Endothelial cell (in vitro differentiated cells): Measurements from ENCODE around the gene ZC3H7A. TPM values are rescaled to one million over a fixed set of nuclear protein-coding genes. Genes with fewer than 3 reads are reported as not detected.

Source experiments
- DNase-seq: peaks from one replicate; pipeline ENCODE4 v3.0.0; 2021; ENCODE audit warnings: low spot score
- H3K27ac Mint-ChIP-seq: one replicate; pipeline ENCODE4 v1.8.0; 2021; ENCODE audit warnings: mixed read lengths, inconsistent platforms; ENCODE audit not compliant: unreplicated experiment
- H3K27me3 Mint-ChIP-seq: one replicate; pipeline ENCODE4 v1.8.0; 2021; ENCODE audit warnings: mild to moderate bottlenecking, moderate library complexity, mixed read lengths, inconsistent platforms; ENCODE audit not compliant: unreplicated experiment
- H3K36me3 Mint-ChIP-seq: one replicate; pipeline ENCODE4 v1.8.0; 2021; ENCODE audit warnings: mild to moderate bottlenecking, low read depth, mixed read lengths, inconsistent platforms; ENCODE audit not compliant: unreplicated experiment
- H3K4me1 Mint-ChIP-seq: one replicate; pipeline ENCODE4 v1.8.0; 2021; ENCODE audit warnings: mild to moderate bottlenecking, mixed read lengths, inconsistent platforms; ENCODE audit not compliant: unreplicated experiment
- H3K4me3 Mint-ChIP-seq: one replicate; pipeline ENCODE4 v1.8.0; 2021; ENCODE audit warnings: mild to moderate bottlenecking, mixed read lengths, inconsistent platforms; ENCODE audit not compliant: unreplicated experiment
- H3K9me3 Mint-ChIP-seq: one replicate; pipeline ENCODE4 v1.8.0; 2021; ENCODE audit warnings: mixed read lengths, inconsistent platforms; ENCODE audit not compliant: unreplicated experiment
- total RNA-seq: library from RNA; stranded (reverse); fragmentation: NEBNext Ultra II Directional; extraction: Animal tissue kit (Norgen Biotek cat#: 25700); gene quantifications from one replicate; pipeline ENCODE4 v1.2.1, GENCODE V29; 2021; ENCODE audit not compliant: unreplicated experiment
- TF ChIP-seq, protein P1 (sequence below): fragments of 200-600 bp; sonication (generic); IDR thresholded peaks from one replicate; pipeline ENCODE4 v1.5.0; 2021; ENCODE audit warnings: antibody characterized with exemption; ENCODE audit not compliant: unreplicated experiment

The ZC3H7A gene
- total RNA-seq, 1 donor from 2014 or later = 84.7 TPM

DNA sequence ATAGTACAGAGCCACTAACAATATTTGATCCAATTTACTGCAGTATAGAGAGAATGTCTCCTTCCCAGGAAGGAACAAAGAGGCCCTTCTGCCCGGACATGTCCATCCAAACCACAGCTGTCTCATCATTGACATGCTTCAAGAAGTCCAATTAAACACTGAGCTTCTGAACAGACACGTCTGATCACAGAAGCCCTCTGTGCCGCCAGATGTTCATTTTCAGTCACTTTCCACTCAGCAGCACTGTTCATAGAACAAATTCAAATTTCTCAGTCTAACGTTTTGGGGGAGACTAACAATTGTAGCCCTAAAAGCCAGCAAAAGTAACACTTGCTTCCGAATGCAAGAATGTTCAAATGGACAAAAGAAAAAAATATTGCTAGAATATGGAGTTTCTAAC is 15.3 kb downstream of the ZC3H7A start:
- Mint-ChIP-seq H3K36me3 (no peaks in the 10 kb centered on the region), H3K9me3 (no peaks in the 10 kb centered on the region), H3K4me1 (peaks cover 32% of the 10 kb centered on the region), H3K4me3 (no peak overlapping the region), H3K27me3 (peaks cover 1% of the 10 kb centered on the region), H3K27ac (peak overlapping the region; percentile 94)
- TF ChIP-seq, protein P1, sequence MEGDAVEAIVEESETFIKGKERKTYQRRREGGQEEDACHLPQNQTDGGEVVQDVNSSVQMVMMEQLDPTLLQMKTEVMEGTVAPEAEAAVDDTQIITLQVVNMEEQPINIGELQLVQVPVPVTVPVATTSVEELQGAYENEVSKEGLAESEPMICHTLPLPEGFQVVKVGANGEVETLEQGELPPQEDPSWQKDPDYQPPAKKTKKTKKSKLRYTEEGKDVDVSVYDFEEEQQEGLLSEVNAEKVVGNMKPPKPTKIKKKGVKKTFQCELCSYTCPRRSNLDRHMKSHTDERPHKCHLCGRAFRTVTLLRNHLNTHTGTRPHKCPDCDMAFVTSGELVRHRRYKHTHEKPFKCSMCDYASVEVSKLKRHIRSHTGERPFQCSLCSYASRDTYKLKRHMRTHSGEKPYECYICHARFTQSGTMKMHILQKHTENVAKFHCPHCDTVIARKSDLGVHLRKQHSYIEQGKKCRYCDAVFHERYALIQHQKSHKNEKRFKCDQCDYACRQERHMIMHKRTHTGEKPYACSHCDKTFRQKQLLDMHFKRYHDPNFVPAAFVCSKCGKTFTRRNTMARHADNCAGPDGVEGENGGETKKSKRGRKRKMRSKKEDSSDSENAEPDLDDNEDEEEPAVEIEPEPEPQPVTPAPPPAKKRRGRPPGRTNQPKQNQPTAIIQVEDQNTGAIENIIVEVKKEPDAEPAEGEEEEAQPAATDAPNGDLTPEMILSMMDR = no peak
- no peak for DNase-seq

DNA sequence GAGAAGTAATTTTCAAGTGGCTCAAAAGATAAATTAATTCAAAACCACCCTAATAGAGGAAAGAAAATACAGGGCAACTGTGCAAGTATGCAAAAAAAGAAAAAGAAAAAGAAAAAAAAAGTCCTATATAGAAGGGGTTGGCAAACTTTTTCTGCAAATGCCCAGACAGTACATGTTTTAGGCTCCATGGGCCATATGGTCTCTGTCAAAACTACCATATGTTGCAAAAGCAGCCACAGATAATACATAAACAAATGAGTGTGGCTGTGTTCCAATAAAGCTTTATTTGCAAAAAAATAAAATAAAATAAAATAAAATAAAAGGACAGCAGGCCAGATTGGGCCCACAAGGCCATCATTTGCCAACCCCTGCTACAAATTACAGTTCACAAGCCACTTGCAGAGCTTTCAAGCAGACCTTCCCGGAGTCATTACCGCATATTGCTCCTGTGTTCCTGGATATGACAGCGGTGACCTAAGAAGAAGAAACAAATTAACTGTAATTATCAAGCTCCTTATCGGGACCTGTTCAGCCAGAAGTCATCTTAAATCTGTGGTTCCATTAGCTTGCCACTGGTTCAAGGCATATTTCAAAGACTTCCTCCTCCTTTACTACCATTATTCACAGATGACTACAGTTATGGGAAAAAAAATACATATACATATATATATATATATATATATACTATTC is 15.9 kb downstream of the ZC3H7A start:
- TF ChIP-seq, protein P1 = no peak
- H3K9me3 Mint-ChIP-seq = no peaks in the 10 kb centered on the region
- H3K36me3 Mint-ChIP-seq = no peaks in the 10 kb centered on the region
- no peak overlapping the region for H3K4me3 Mint-ChIP-seq
- peaks cover 1% of the 10 kb centered on the region for H3K27me3 Mint-ChIP-seq
- H3K4me1 Mint-ChIP-seq = peaks cover 25% of the 10 kb centered on the region
- DNase-seq = no peak
- peak overlapping the region; percentile 94 for H3K27ac Mint-ChIP-seq

DNA sequence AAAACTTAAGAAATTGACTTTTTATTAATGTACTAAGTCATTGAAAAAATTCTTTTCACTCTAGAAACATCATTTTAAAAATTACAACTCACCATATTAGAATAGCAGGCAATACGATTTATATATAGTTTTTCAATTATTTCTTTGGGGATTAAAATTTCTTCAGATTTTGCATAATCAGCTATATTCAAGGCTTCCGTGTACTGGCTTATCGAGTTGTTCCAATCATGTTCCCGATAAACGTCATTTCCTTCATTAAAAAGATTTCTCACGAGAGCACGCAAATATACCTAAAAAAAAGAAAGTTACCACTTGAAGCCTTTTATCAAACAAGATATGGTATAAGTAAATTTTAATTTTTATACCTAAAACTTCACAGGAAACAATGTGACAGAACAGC is 18.0 kb downstream of the ZC3H7A start:
- H3K9me3 Mint-ChIP-seq = no peaks in the 10 kb centered on the region
- peaks cover 20% of the 10 kb centered on the region for H3K4me1 Mint-ChIP-seq
- H3K27ac Mint-ChIP-seq = no peak overlapping the region
- peaks cover 4% of the 10 kb centered on the region for H3K36me3 Mint-ChIP-seq
- DNase-seq = no peak
- TF ChIP-seq, protein P1 = no peak
- H3K4me3 Mint-ChIP-seq = no peak overlapping the region
- no peaks in the 10 kb centered on the region for H3K27me3 Mint-ChIP-seq

DNA sequence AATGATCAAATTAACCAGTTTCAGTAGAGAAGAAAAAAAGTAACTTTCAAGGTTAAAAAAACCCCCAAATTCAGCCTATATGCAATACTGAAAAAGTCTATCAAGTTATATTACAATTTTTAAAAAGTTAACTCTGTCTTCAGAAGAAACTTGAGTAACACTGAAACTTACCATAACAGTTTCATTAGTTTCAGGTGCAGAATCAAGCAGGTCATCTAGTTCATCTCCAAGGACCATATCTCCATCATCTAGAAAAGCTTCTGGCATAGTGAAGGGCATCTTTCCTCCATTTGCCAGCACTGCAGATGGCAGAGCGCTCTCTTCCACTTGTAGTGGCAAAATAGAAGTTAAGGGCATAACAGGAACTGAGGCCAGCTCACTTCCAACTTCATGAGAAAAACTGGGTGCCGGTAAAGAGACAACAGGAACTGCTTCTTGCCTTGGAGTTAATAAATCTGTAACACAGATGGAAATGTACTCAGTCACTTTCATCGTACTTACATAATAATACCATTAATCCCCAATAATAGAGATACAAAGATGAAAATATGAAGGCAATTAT is 22.9 kb downstream of the ZC3H7A start:
- H3K9me3 Mint-ChIP-seq = no peaks in the 10 kb centered on the region
- H3K36me3 Mint-ChIP-seq = peaks cover 26% of the 10 kb centered on the region
- TF ChIP-seq, protein P1 = no peak
- no peaks in the 10 kb centered on the region for H3K27me3 Mint-ChIP-seq
- no peak for DNase-seq
- H3K27ac Mint-ChIP-seq = no peak overlapping the region
- H3K4me3 Mint-ChIP-seq = no peak overlapping the region
- H3K4me1 Mint-ChIP-seq = no peaks in the 10 kb centered on the region

DNA sequence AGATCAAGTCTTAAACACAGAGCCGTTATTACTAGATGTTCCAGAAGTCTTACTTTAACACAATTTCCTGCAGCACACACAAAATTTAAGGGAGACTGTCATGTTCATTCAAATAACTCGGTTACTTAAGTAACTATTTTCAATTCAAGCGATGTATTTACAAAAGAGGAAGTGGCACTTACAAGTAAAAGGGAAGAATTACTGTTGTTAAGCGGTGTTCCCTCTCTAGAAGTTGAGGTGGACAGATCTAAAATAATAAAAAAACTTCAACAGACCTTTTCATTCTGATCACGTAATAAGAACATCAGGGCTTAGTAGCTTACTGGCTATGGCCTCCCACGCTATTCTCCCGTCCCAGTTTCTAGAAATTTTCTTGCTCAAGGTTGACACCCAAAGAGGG is 28.2 kb downstream of the ZC3H7A start:
- no peaks in the 10 kb centered on the region for H3K27me3 Mint-ChIP-seq
- no peak overlapping the region for H3K4me3 Mint-ChIP-seq
- no peak overlapping the region for H3K27ac Mint-ChIP-seq
- H3K36me3 Mint-ChIP-seq = peaks cover 35% of the 10 kb centered on the region
- no peak for DNase-seq
- no peaks in the 10 kb centered on the region for H3K4me1 Mint-ChIP-seq
- no peaks in the 10 kb centered on the region for H3K9me3 Mint-ChIP-seq
- TF ChIP-seq, protein P1 = no peak
